HG02885 (cell line): Measurements from ENCODE around the gene ABO.
"Not testable (repeated sequence)": the region's sequence is repeated elsewhere in the genome, so short reads cannot be mapped to it uniquely, and the experiment has no call there.

ENCODE experiments used
- ATAC-seq: cut with Tn5 transposase; IDR thresholded peaks from one replicate; pipeline ENCODE4 v1.9.1; 2021; ENCODE audit warnings: mild to moderate bottlenecking; ENCODE audit not compliant: unreplicated experiment, poor library complexity

Gene ABO

DNA sequence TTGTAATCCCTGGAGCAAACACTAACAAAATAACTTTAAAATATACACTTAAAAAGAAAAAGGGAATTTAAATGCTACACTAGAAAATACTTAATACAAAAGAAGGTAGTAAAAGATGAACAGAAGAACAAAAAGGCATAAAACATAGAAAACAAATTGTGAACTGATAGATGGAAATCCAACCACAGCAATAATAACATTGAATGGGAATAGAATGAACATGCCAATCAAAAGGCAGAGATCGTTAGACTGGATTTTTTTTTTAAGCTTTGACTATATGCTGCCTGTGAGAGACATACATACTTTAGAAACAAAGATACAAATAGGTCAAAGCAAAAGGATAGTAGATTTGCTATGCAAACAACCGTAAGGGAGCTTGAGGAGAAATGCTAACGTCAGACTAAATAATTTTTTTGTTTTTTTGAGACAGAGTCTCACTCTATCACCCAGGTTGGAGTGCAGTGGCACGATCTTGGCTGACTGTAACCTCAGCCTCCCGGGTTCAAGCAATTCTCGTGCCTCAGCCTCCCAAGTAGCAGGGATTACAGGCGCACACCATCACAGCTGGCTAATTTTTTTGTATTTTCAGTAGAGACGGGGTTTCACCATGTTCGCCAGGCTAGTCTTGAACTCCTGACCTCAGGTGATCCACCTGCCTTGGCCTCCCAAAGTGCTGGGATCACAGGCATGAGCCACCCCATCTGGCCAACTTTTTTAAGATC is 6.5 kb downstream of the ABO start:
- no peak for ATAC-seq

- no peak for ATAC-seq
Observed at GRCh38 chr9:133264235-133264764, 10.7 kb downstream of the ABO start.

- ATAC-seq = no peak
Observed at GRCh38 chr9:133263557-133263956, 11.4 kb downstream of the ABO start.

DNA sequence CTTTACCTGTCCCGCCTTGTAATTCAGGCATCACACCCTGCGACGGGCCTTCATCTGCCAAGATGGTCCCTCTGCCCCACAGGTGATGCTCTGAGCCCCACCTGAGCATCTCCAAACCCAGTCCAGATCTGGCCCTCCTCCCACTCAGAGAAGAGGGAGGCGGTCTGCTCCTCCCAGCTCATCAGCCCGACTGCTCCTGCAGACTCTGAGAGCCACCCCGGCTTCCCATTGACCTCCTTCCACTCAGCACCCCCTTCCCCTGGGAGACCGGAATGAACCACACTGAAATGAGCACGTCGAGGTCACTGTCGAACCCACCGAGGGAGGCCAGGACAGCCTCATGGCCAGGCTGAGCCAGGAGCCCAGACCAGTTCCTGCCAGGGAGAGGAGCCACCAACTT is 12.8 kb downstream of the ABO start:
- no peak for ATAC-seq

DNA sequence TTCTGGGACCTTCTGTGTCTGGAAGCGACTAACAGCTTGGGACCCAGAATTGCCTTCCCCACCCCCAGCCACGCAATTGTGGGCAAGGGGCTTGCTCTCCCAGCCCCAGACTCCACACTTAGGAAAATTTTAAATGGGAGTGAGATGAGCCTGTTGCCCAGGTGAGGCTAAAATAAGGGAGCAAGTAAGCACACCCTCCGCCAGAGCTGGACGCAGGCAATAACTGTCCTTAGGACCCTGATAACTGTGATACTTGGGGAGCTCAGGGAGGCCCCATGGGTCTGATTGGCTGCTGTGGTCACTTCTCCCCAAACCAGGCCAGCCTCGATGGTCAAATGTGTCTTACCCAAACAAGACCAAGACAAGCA is 13.3 kb downstream of the ABO start:
- ATAC-seq = no peak

DNA sequence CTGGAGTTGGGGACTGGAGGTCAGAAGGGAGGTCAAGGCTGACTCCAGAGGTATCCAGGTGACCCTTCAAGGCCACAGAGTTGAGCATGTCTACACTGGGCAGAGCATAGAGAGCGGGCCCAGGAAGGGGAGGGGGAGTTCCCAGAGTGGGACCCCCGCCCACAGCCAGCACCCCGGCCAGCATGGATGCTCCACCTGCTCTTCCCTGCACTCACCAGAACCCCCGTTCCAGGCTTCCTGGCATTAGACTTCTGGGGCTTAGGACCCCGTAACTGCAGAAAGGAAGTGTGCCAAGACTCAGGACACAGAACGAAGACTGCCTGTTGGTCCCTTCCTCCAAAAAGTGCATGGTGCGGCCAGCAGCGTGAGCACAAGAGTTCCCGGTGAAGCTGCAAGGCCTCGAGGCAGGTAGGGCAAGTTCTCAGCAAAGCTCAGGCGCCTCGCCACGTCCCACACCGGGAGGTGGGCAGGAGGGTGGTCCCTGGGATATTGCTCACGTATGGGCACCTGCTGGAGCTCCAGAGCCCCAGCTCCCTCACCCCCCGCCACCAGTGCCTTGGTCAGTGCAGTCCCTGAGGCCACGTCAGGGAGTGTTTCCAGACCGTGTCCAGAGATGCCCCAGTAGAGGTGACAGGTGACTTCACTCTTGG is 13.8 kb downstream of the ABO start:
- ATAC-seq = no peak

GRCh38 chr9:133260334-133261102 is 14.5 kb downstream of the ABO start:
- no peak for ATAC-seq

DNA sequence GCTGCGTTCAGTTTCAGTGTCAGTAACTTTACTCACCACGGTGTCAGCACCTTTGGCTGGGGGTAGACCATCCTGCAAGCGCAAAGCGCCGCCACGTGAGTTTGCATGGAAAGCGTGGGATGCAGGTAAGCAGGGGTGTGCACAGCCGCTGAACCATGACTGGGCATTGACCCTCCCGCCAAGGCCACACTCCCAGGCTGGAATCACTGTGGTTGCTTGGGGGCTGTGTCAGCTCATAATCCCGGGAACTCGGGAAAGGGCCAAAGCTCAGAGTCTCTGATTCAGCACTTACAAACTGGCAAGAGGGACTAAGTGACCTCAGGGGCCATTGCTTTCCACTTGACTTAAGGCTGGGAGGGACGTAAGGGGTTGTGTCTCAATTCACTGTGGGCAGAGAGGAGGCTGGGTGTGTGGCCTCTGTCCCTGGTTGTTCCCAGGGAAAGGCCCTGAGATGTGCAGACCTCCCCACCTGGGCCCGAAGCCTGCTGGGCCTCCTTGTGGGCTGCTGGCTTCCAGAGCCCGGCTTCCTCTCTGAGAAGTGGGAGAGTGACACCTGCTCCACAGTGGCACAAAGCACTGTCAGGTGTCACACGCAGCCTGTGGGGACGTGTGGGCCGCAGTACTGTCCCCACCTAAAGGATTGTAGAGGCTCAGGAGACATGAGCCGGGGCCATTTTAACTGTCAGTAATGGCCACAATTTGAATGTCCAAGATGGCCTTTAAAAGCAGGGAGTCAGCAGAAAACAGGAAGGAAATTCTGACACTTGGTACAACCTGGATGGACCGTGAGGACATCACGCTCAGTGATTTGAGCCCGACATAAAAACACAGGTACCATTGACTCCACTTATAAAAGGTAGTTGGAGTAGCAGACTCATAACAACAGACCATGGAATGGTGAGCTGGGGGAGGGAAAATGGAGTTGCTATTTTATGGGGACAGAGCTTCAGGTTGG is 16.7 kb downstream of the ABO start:
- ATAC-seq = no peak

DNA sequence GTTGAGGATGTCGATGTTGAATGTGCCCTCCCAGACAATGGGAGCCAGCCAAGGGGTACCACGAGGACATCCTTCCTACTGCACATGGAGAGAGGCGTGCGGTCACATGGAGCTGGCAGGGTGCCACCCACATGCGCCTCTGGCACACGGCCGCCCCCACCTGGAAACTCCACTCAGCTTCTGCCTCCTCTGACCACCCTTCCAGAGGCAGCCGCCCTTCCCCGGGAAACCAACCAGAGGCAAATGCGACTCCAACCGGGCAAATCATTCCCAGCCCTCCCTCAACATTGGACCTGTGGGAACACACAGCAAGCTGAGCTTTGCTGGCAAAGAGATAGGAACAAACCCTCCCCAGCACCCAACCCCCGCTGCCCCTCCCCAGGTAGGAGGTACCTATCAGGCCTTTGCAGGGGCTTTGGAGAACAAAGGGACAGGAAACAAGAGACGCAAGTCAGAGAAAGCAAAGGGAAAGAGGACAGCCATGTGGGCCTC is 17.5 kb downstream of the ABO start:
- ATAC-seq = no peak

- ATAC-seq = no peak
Observed at GRCh38 chr9:133256686-133257091, 18.3 kb downstream of the ABO start.

GRCh38 chr9:133256136-133256461 is 18.9 kb downstream of the ABO start:
- ATAC-seq = no peak

DNA sequence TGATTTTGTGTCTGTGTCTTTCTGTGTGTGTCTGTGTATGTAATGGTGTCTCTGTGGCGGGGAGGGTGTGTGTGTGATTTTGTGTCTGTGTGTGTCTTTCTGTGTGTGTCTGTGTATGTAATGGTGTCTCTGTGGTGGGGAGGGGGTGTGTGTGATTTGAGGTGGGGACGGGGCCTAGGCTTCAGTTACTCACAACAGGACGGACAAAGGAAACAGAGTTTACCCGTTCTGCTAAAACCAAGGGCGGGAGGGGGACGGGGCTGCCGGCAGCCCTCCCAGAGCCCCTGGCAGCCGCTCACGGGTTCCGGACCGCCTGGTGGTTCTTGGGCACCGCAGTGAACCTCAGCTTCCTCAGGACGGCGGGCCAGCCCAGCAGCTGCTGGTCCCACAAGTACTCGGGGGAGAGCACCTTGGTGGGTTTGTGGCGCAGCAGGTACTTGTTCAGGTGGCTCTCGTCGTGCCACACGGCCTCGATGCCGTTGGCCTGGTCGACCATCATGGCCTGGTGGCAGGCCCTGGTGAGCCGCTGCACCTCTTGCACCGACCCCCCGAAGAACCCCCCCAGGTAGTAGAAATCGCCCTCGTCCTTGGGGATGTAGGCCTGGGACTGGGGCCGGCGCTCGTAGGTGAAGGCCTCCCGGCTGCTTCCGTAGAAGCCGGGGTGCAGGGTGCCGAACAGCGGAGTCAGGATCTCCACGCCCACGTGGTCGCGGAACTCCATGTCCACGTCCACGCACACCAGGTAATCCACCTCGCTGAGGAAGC is 19.4 kb downstream of the ABO start:
- ATAC-seq = no peak

DNA sequence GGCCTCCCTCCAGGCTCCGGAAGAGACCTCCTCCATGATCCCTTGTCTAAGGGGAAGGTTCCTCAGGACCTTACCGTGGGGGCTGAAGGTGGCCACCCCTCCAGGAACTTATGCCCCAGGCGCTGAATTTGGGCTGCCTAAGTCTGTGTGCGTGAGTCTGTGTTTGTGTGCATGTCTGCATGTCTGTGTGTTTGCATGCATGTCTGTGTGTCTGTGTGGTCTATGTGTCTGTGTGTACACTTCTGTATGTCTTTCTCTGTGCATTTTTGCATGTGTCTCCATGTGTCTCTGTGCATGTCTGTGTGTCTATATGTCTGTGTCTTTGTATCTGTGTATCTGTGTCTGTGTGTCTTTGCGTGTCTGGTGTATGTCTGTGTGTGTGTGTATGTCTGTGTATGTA is 20.5 kb downstream of the ABO start:
- ATAC-seq = no peak

DNA sequence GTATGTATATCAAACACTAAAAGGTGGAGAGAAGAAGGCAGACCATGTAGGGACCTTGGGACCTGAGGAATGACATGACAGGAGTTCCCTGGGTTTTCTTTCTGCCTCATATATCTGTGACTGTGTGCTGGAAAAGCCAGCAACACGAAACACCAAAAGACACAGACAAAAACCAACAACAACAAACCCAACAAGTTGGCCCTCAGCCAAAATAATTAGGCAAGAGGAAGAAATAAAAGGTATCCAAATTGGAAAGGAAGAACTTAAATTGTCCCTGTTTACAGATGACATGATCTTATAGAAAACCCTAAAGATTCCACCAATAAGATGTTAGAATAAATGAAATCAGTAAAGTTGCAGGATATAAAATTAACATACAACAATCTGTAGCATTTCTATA is 21.7 kb downstream of the ABO start:
- no peak for ATAC-seq

GRCh38 chr9:133252301-133253020 is 22.5 kb downstream of the ABO start:
- ATAC-seq = no peak

DNA sequence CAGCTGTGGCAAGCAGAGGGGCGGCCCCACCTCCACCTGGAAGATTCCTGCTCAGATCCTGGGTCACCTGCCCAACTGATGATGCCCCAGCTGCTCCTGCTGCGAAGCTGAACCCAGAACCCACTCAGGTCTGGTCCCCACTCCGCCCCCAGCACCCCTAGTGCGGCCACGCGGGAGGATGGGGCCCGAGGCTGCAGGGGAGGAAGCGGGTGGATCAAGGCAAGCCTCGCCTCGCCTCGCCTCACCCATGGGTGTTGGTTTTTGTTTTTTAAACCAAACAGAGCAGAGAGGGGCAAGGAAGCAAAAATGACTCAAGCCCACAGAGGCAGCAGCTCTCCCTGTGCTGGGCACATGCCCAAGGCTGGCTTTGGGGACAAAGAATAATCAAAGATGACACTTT is 23.2 kb downstream of the ABO start:
- ATAC-seq = no peak

GRCh38 chr9:133251221-133251620 is 23.8 kb downstream of the ABO start:
- not testable (repeated sequence) for ATAC-seq

- ATAC-seq = no peak
Observed at GRCh38 chr9:133250741-133251170, 24.2 kb downstream of the ABO start.

DNA sequence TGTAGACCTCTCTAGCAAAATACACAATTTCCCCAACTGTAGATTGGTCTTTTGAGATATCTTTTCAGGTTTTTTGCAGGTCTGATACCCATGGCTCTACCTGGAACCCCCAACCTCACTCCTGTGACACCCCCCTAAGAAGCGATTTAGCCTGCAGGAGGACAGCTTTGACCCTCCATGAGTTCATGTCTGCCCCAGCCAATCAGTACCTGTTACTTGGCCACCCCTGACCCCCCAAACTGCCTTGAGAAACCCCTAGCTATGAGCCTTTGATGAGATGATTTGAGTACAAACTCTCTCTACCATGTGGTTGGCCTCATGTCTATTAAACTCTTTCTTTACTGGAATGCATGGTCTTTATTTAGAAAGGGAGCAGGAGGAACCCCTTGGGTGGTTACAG is 25.7 kb downstream of the ABO start:
- no peak for ATAC-seq
